NT2/D1 (cell line): ENCODE measurements around the gene UCP1.

Experiments used
- YY1 ChIP-seq: IDR thresholded peaks from 2 replicates; pipeline ENCODE4 v1.6.1; 2011; ENCODE audit not compliant: insufficient read length, insufficient read depth
- ZNF274 ChIP-seq: IDR thresholded peaks from 2 replicates; pipeline ENCODE4 v1.6.1; 2011; ENCODE audit warnings: mild to moderate bottlenecking, low read depth, low read length

- TF ChIP-seq YY1 (no peak), ZNF274 (no peak)
Observed at GRCh38 chr4:140611854-140612253, 43.1 kb upstream of the UCP1 start.
